Measurements from ENCODE around the gene CCNH.

DNA sequence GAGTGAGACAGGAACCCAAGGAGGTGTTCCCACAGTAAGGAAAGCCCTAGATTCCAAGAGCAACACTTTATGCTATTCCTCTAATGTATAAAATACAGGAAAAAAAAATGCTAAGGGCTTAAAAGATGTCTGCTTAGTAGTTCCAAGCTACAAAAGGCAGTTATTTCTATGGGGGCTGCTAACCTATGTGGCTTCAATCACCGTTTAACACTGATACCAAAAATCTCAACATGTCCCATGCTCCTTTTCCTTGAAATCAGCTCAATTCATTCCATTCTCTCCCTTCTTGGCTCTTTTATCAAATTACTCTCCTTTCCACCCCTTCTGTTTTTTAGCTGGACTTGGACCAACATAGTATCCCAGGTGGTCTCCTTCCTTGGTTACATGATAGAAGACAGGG, 20.6 kb downstream of the CCNH start:
- TF ChIP-seq, protein P1, sequence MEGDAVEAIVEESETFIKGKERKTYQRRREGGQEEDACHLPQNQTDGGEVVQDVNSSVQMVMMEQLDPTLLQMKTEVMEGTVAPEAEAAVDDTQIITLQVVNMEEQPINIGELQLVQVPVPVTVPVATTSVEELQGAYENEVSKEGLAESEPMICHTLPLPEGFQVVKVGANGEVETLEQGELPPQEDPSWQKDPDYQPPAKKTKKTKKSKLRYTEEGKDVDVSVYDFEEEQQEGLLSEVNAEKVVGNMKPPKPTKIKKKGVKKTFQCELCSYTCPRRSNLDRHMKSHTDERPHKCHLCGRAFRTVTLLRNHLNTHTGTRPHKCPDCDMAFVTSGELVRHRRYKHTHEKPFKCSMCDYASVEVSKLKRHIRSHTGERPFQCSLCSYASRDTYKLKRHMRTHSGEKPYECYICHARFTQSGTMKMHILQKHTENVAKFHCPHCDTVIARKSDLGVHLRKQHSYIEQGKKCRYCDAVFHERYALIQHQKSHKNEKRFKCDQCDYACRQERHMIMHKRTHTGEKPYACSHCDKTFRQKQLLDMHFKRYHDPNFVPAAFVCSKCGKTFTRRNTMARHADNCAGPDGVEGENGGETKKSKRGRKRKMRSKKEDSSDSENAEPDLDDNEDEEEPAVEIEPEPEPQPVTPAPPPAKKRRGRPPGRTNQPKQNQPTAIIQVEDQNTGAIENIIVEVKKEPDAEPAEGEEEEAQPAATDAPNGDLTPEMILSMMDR (IDR thresholded peaks at IDR 0.05) = no peak
- no peak for TF ChIP-seq POLR2A (IDR thresholded peaks at IDR 0.05)
- no peak for TF ChIP-seq POLR2AphosphoS5 (IDR thresholded peaks at IDR 0.05)
- TF ChIP-seq EP300 (IDR thresholded peaks at IDR 0.05) = no peak
